ENCODE data around the gene SNCB. TPM values are rescaled to one million over a fixed set of nuclear protein-coding genes. Genes with fewer than 3 reads are reported as not detected.

Gene SNCB
- total and polyA plus RNA-seq, 2 experiments from 2014 or later, result not detected

GRCh38 chr5:176647030-176647842 lies 16.9 kb upstream of the SNCB start, which contains the start of gene TSPAN17:
TSS of gene TSPAN17 (plus strand) at chr5:176647484. CDS start at chr5:176647616, 132 bp downstream.
- TF ChIP-seq EZH2phosphoT487 (IDR thresholded peaks at IDR 0.05; ENCODE audit: insufficient read depth, low read depth) (no peak), EZH2 (IDR thresholded peaks at IDR 0.05; ENCODE audit: insufficient read depth, poor library complexity, severe bottlenecking) (no peak)
- Histone ChIP-seq H3K27me3 (replicated peaks; ENCODE audit: insufficient read depth) (no peaks in the 10 kb centered on the region), H3K27ac (peak within 1 kb of the TSS; percentile 47), H3K36me3 (ENCODE audit: low read depth) (no peaks in the 10 kb centered on the region), H2AFZ (peak within 1 kb of the TSS; percentile 90), H3K4me2 (ENCODE audit: unreplicated experiment) (peak within 1 kb of the TSS; percentile 89), H3K4me1 (ENCODE audit: insufficient read depth) (0 out of 2 replicates have a peak, but pooled peaks cover 8% of the 10 kb centered on the region), H3F3A (ENCODE audit: insufficient read depth) (0 out of 2 replicates have a peak, but pooled peaks cover 1% of the 10 kb centered on the region), H3K79me2 (ENCODE audit: insufficient read depth) (peaks cover 36% of the 10 kb centered on the region), H3K4me3 (peak within 1 kb of the TSS; percentile 86), H3K9me3 (ENCODE audit: low read depth) (no peaks in the 10 kb centered on the region), H3K9me2 (ENCODE audit: insufficient read depth) (no peaks in the 10 kb centered on the region), H4K20me1 (ENCODE audit: insufficient read depth) (no peaks in the 10 kb centered on the region), H3K9ac (peak within 1 kb of the TSS; percentile 90)
- peak; percentile 100 for DNase-seq
- in situ Hi-C loops (cut with MboI), result no loop called here
- WGBS, 2 experiments (ENCODE audit: low coverage in 1 of 2, low lambda C conversion rate in 2 of 2, missing lambda C conversion rate in 2 of 2), result 1 to 2% methylated on average over 38 to 48 of the region's 63 CpGs

GRCh38 chr5:176646707-176647029 lies 16.3 kb upstream of the SNCB start:
- Histone ChIP-seq H3K9me2 (ENCODE audit: insufficient read depth) (no peaks in the 10 kb centered on the region), H3K9ac (peak overlapping the region; percentile 70), H3K4me3 (peak overlapping the region; percentile 59), H3K27ac (peak overlapping the region; percentile 47), H3K27me3 (replicated peaks; ENCODE audit: insufficient read depth) (no peaks in the 10 kb centered on the region), H4K20me1 (ENCODE audit: insufficient read depth) (no peaks in the 10 kb centered on the region), H3K4me2 (ENCODE audit: unreplicated experiment) (peak overlapping the region; percentile 55), H3F3A (ENCODE audit: insufficient read depth) (no peaks in the 10 kb centered on the region), H3K9me3 (ENCODE audit: low read depth) (no peaks in the 10 kb centered on the region), H3K4me1 (ENCODE audit: insufficient read depth) (0 out of 2 replicates have a peak, but pooled peaks cover 8% of the 10 kb centered on the region), H3K36me3 (ENCODE audit: low read depth) (no peaks in the 10 kb centered on the region), H2AFZ (peak overlapping the region; percentile 90), H3K79me2 (ENCODE audit: insufficient read depth) (peaks cover 36% of the 10 kb centered on the region)
- no peak for DNase-seq
- TF ChIP-seq EZH2 (IDR thresholded peaks at IDR 0.05; ENCODE audit: insufficient read depth, poor library complexity, severe bottlenecking) (no peak), EZH2phosphoT487 (IDR thresholded peaks at IDR 0.05; ENCODE audit: insufficient read depth, low read depth) (no peak)
- 18% methylated on average over 11 of the region's 11 CpGs for WGBS, 2 experiments (ENCODE audit: low coverage in 1 of 2, low lambda C conversion rate in 2 of 2, missing lambda C conversion rate in 2 of 2)
- in situ Hi-C loops (cut with MboI), result no loop called here

- DNase-seq, result no peak
- H3F3A ChIP-seq (ENCODE audit: insufficient read depth), result no peaks in the 10 kb centered on the region
- TF ChIP-seq EZH2phosphoT487 (IDR thresholded peaks at IDR 0.05; ENCODE audit: insufficient read depth, low read depth) (no peak), EZH2 (IDR thresholded peaks at IDR 0.05; ENCODE audit: insufficient read depth, poor library complexity, severe bottlenecking) (no peak)
- H3K27ac ChIP-seq, result peak overlapping the region; percentile 47
- in situ Hi-C loops (cut with MboI), result no loop called here
- H3K9me3 ChIP-seq (ENCODE audit: low read depth), result no peaks in the 10 kb centered on the region
- 0 out of 2 replicates have a peak, but pooled peaks cover 8% of the 10 kb centered on the region for H3K4me1 ChIP-seq (ENCODE audit: insufficient read depth)
- no peaks in the 10 kb centered on the region for H4K20me1 ChIP-seq (ENCODE audit: insufficient read depth)
- H2AFZ ChIP-seq, result peak overlapping the region; percentile 90
- 94 to 97% methylated on average over 7 of the region's 7 CpGs for WGBS, 2 experiments (ENCODE audit: low coverage in 1 of 2, low lambda C conversion rate in 2 of 2, missing lambda C conversion rate in 2 of 2)
- H3K79me2 ChIP-seq (ENCODE audit: insufficient read depth), result peaks cover 36% of the 10 kb centered on the region
- no peaks in the 10 kb centered on the region for H3K9me2 ChIP-seq (ENCODE audit: insufficient read depth)
- H3K4me3 ChIP-seq, result peak overlapping the region; percentile 59
- no peaks in the 10 kb centered on the region for H3K36me3 ChIP-seq (ENCODE audit: low read depth)
- H3K4me2 ChIP-seq (ENCODE audit: unreplicated experiment), result peak overlapping the region; percentile 55
- H3K9ac ChIP-seq, result peak overlapping the region; percentile 70
- no peaks in the 10 kb centered on the region for H3K27me3 ChIP-seq (replicated peaks; ENCODE audit: insufficient read depth)
Measured at GRCh38 chr5:176646049-176646706, 15.8 kb upstream of the SNCB start.

- Histone ChIP-seq H3F3A (ENCODE audit: insufficient read depth) (no peaks in the 10 kb centered on the region), H2AFZ (no peak overlapping the region), H3K4me2 (ENCODE audit: unreplicated experiment) (no peak overlapping the region), H3K9me3 (ENCODE audit: low read depth) (no peaks in the 10 kb centered on the region), H3K36me3 (ENCODE audit: low read depth) (no peaks in the 10 kb centered on the region), H3K4me1 (ENCODE audit: insufficient read depth) (0 out of 2 replicates have a peak, but pooled peaks cover 8% of the 10 kb centered on the region), H3K79me2 (ENCODE audit: insufficient read depth) (peaks cover 26% of the 10 kb centered on the region), H3K9ac (no peak overlapping the region), H3K27ac (no peak overlapping the region), H3K27me3 (replicated peaks; ENCODE audit: insufficient read depth) (no peaks in the 10 kb centered on the region), H3K9me2 (ENCODE audit: insufficient read depth) (no peaks in the 10 kb centered on the region), H3K4me3 (no peak overlapping the region), H4K20me1 (ENCODE audit: insufficient read depth) (no peaks in the 10 kb centered on the region)
- in situ Hi-C loops (cut with MboI), result no loop called here
- DNase-seq, result no peak
- TF ChIP-seq EZH2phosphoT487 (IDR thresholded peaks at IDR 0.05; ENCODE audit: insufficient read depth, low read depth) (no peak), EZH2 (IDR thresholded peaks at IDR 0.05; ENCODE audit: insufficient read depth, poor library complexity, severe bottlenecking) (no peak)
- 90 to 95% methylated on average over 21 to 22 of the region's 22 CpGs for WGBS, 2 experiments (ENCODE audit: low coverage in 1 of 2, low lambda C conversion rate in 2 of 2, missing lambda C conversion rate in 2 of 2)
Measured at GRCh38 chr5:176644878-176645670, 14.7 kb upstream of the SNCB start.

Data from GM23248 (cell line).